ENCODE data around the gene PC. TPM values are rescaled to one million over a fixed set of nuclear protein-coding genes. Genes with fewer than 3 reads are reported as not detected.

PC gene
- total and polyA plus RNA-seq, 8 donors: 7.9 to 27.4 (median 11.4) TPM

DNA sequence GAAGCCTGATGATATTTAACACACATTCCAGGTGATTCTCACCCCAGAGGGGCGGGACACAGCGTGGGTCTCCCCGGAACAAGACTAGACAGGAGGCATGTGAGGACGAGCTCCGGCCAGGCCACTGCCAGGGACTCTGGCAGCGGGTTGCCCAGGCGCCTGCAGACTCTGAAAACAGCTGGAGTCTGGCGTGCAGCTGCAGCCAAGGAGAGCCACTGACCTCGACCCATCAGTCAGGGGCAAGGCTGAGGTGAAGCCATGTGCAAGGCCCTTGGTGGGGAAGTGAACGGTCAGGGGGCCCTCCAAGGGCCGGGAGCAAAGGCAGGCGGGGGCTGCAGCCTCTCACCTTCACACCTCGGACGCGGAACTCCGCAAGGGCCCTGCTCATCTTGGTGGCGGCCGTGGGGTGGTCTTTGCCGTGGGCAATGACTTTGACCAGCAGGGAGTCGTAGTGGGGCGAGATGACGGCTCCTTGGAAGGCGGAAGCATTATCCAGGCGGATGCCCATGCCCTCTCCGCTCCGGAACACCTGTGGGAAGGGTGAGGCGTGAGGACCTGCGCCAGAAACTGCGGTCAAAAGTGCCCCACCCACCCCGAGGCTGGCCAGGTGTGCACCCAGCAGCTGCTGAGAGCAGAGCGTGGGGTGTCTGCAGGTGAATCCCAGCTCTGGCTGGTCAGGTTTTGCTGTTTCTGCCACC lies 94.6 kb downstream of the PC start:
- no peak for ATAC-seq
- Histone ChIP-seq H3K27ac (no peak overlapping the region), H3K27me3 (no peaks in the 10 kb centered on the region), H3K4me3 (no peak overlapping the region), H3K4me1 (peaks cover 0 to 3% of the 10 kb centered on the region in 2 donors), H3K9me3 (no peaks in the 10 kb centered on the region), H3K36me3 (peaks cover 0 to 15% of the 10 kb centered on the region in 2 donors)
- TF ChIP-seq, protein P1, sequence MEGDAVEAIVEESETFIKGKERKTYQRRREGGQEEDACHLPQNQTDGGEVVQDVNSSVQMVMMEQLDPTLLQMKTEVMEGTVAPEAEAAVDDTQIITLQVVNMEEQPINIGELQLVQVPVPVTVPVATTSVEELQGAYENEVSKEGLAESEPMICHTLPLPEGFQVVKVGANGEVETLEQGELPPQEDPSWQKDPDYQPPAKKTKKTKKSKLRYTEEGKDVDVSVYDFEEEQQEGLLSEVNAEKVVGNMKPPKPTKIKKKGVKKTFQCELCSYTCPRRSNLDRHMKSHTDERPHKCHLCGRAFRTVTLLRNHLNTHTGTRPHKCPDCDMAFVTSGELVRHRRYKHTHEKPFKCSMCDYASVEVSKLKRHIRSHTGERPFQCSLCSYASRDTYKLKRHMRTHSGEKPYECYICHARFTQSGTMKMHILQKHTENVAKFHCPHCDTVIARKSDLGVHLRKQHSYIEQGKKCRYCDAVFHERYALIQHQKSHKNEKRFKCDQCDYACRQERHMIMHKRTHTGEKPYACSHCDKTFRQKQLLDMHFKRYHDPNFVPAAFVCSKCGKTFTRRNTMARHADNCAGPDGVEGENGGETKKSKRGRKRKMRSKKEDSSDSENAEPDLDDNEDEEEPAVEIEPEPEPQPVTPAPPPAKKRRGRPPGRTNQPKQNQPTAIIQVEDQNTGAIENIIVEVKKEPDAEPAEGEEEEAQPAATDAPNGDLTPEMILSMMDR (IDR thresholded peaks at IDR 0.05): no peak
- peak in 1 of 4 donors; percentile 70 for DNase-seq
- intact Hi-C loops (cut with DNase I): no loop called here

DNA sequence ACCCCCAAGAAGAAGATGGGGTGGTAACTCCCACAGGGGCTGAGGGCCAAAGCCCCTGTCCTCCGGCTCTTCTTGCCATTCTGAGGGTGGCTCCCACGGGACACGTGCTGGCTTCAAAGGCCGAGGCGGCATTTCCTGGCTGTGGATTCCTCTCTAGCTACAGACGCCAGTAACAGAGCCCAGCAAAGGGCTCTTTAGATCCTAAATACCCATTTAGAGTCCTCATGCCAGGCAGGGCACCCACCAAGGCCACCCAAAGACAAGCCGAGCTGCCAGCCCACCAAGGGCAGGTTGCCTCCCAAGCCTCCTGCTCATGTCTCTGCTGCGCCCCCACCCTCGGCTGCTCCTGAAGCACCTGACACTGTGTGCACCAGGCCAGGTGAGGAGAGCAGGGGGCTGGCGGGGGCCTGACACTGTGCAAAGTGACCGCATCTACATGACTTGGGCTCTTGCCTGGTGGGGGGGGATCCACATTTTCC lies 95.6 kb downstream of the PC start:
- H3K4me1 ChIP-seq: peaks cover 0 to 4% of the 10 kb centered on the region in 2 donors
- DNase-seq: peak in 1 of 4 donors; percentile 63
- no peak overlapping the region for H3K27ac ChIP-seq
- H3K27me3 ChIP-seq: no peaks in the 10 kb centered on the region
- no peak overlapping the region for H3K4me3 ChIP-seq
- intact Hi-C loops (cut with DNase I): no loop called here
- ATAC-seq: no peak
- TF ChIP-seq, protein P1 (IDR thresholded peaks at IDR 0.05): no peak
- no peaks in the 10 kb centered on the region for H3K9me3 ChIP-seq
- H3K36me3 ChIP-seq: peaks cover 0 to 20% of the 10 kb centered on the region in 2 donors

DNA sequence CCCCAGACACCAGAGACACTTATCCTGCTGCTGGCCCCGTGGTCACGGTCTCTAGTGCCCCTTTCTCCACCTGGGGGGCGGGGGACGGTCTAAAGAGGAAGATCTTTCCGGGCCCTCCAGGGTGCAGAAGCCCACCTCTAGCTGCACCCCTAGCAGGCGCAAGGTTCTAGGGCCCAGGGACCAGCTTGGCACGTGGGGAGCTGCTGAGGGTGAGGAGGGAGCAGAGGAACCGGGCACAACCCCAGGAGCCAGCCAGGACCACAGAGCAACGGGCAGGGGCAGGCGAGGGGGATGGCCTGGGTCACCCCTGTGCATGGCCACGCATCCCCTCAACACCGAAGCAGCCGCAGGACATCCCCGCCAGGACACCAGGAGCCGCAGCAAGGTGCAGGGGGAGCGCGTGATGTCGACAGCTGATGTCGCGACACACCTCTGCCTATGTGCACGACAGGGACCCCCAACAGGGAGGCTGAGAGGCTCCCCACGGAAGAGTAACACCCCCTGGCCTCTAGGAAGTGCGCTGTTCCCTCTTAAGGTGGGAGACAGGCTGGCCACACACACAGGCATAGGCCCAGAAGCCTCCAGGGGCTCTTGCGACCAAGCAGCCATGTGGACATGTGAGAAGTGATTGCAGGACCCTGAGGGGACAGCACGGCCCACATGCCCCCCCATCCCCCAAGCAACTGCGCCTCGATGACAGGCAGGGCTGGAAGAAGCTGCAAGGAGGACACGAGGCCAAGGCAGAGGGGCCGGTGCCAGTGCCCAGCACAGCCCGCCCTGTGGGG lies 96.2 kb downstream of the PC start:
- Histone ChIP-seq H3K27ac (no peak overlapping the region), H3K27me3 (no peaks in the 10 kb centered on the region), H3K4me1 (peaks cover 0 to 9% of the 10 kb centered on the region in 2 donors), H3K9me3 (no peaks in the 10 kb centered on the region), H3K36me3 (peaks cover 0 to 20% of the 10 kb centered on the region in 2 donors), H3K4me3 (no peak overlapping the region)
- intact Hi-C loops (cut with DNase I): no loop called here
- TF ChIP-seq, protein P1 (IDR thresholded peaks at IDR 0.05): no peak
- ATAC-seq (no peak), DNase-seq (peak in 1 of 4 donors; percentile 71)

DNA sequence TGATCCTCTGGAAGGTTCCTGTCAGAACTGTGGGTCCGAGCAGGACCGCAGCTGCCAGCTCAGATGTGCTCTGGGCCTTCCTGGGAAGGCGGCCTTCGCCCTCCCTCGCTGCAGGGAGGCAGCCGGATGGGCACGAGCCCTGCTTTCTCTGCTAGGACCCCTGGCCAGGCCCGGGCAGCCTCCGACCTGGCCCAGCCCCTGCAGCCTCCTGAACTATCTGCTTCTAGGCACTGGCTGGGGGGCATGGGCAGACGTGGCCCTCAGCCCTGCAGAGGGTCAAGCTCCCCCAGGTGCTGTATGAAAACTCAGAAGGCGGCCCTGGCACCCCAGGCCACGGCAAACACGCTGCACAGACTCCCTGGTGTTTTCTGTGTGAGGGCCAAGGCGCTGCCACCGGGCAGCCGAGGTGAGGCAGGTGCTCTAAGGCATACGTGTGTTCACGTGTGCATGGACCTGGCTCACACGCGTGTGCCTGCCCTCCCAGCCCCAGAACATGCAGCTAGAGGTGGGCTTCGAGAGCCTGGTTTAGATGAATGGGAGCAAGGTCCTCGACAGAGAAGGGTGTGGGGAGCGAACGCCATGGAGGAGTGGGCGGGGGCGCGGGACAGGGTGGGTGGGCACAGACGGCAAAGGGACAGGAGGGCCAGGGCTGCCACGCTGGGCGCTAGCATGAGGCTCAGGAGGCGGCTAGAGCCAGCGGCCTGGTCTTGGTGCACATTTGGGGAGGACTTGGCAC lies 97.0 kb downstream of the PC start:
- no peaks in the 10 kb centered on the region for H3K27me3 ChIP-seq
- ATAC-seq (no peak), DNase-seq (peak in 1 of 4 donors; percentile 72)
- no peak overlapping the region for H3K27ac ChIP-seq
- H3K4me1 ChIP-seq: peaks cover 0 to 9% of the 10 kb centered on the region in 2 donors
- H3K36me3 ChIP-seq: peaks cover 0 to 20% of the 10 kb centered on the region in 2 donors
- TF ChIP-seq, protein P1 (IDR thresholded peaks at IDR 0.05): no peak
- H3K9me3 ChIP-seq: no peaks in the 10 kb centered on the region
- no peak overlapping the region for H3K4me3 ChIP-seq
- intact Hi-C loops (cut with DNase I): no loop called here
